Measurements from ENCODE around the gene MCM10.
"Not testable (repeated sequence)": the region's sequence is repeated elsewhere in the genome, so short reads cannot be mapped to it uniquely, and the experiment has no call there.

MCM10 gene

DNA sequence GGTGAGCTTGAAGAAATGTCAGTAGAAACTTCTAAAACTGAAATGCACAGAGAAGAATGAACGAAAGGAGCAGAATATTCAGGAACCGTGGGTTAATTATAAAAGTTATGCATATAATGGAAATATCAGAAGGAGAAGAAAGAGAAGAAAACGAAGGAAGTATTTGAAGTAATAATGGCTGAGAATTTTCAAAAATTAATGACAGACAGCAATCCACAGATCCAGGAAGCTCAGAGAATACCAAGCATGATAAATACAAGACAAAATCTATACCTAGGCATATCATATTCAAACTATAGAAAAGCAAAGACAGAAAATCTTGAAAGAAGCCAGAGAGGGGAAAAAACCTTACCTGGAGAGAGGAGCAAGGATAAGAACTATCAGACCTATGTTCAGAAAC, 16.5 kb upstream of the MCM10 start:
- DNase-seq (ENCODE audit: low read depth, low spot score): no peak
- Histone ChIP-seq H3K4me1 (ENCODE audit: insufficient read depth, insufficient read length) (no peaks in the 10 kb centered on the region), H3K9me3 (ENCODE audit: insufficient read depth, low read length) (no peaks in the 10 kb centered on the region), H3K27me3 (ENCODE audit: insufficient read depth, insufficient read length) (no peaks in the 10 kb centered on the region), H3K9ac (ENCODE audit: insufficient read length, low read depth) (no peak overlapping the region), H3K36me3 (ENCODE audit: insufficient read depth, insufficient read length, low read length) (peaks cover 8% of the 10 kb centered on the region), H3K4me3 (ENCODE audit: insufficient read length, low read depth) (no peak overlapping the region)
- TF ChIP-seq YY1 (IDR thresholded peaks at IDR 0.05; ENCODE audit: insufficient read depth, insufficient read length) (no peak), SUZ12 (IDR thresholded peaks at IDR 0.05; ENCODE audit: extremely low read depth, insufficient read depth, insufficient read length) (no peak)

- TF ChIP-seq YY1 (IDR thresholded peaks at IDR 0.05; ENCODE audit: insufficient read depth, insufficient read length) (no peak), SUZ12 (IDR thresholded peaks at IDR 0.05; ENCODE audit: extremely low read depth, insufficient read depth, insufficient read length) (no peak), ZNF274 (IDR thresholded peaks at IDR 0.05; ENCODE audit: low read depth, low read length) (no peak)
- Histone ChIP-seq H3K4me3 (ENCODE audit: insufficient read length, low read depth) (no peak overlapping the region), H3K36me3 (ENCODE audit: insufficient read depth, insufficient read length, low read length) (no peaks in the 10 kb centered on the region), H3K9me3 (ENCODE audit: insufficient read depth, low read length) (no peaks in the 10 kb centered on the region), H3K27me3 (ENCODE audit: insufficient read depth, insufficient read length) (no peaks in the 10 kb centered on the region), H3K9ac (ENCODE audit: insufficient read length, low read depth) (no peak overlapping the region), H3K4me1 (ENCODE audit: insufficient read depth, insufficient read length) (no peaks in the 10 kb centered on the region)
- no peak for DNase-seq (ENCODE audit: low read depth, low spot score)
Observed at GRCh38 chr10:13146379-13146778, 15.0 kb upstream of the MCM10 start.

DNA sequence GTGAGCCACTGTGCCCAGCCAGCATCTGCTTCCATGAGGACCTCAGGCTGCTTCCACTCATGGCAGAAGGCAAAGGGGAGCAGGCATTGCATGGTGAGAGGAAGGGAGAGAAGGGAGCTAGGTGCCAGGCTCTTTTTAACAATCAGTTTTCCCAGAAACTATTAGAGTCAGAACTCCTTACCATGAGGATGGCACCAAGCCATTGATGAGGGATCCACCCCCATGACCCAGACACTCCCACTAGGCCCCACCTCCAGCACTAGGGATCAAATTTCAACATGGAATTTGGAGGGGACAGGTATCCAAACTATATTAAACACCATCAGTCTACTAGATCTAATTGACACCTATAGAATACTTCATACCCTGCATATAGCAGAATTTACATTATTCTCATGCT, 14.2 kb upstream of the MCM10 start:
- no peak overlapping the region for H3K4me3 ChIP-seq (ENCODE audit: insufficient read length, low read depth)
- no peak overlapping the region for H3K9ac ChIP-seq (ENCODE audit: insufficient read length, low read depth)
- no peaks in the 10 kb centered on the region for H3K4me1 ChIP-seq (ENCODE audit: insufficient read depth, insufficient read length)
- H3K27me3 ChIP-seq (ENCODE audit: insufficient read depth, insufficient read length): no peaks in the 10 kb centered on the region
- no peaks in the 10 kb centered on the region for H3K9me3 ChIP-seq (ENCODE audit: insufficient read depth, low read length)
- no peaks in the 10 kb centered on the region for H3K36me3 ChIP-seq (ENCODE audit: insufficient read depth, insufficient read length, low read length)
- TF ChIP-seq SUZ12 (IDR thresholded peaks at IDR 0.05; ENCODE audit: extremely low read depth, insufficient read depth, insufficient read length): no peak
- TF ChIP-seq ZNF274 (IDR thresholded peaks at IDR 0.05; ENCODE audit: low read depth, low read length): no peak
- no peak for TF ChIP-seq YY1 (IDR thresholded peaks at IDR 0.05; ENCODE audit: insufficient read depth, insufficient read length)
- DNase-seq (ENCODE audit: low read depth, low spot score): no peak

DNA sequence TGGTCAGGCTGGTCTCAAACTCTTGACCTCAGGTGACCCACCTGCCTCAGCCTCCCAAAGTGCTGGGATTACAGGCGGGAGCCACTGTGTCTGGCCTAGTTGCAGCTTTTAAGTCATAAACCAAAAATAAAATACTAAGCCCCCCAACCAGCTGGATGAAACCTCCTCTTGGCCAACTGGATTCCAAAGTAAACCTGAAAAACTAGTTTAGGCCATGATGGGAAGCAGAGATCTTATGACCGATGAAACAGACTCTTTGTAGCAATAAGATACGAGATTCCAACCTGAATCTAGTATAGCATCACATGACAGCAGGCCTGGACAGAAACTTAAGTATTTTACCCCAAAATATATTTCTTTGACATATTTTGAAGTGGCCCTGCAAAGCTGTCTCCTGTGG, 9.1 kb upstream of the MCM10 start:
- Histone ChIP-seq H3K4me3 (ENCODE audit: insufficient read length, low read depth) (no peak overlapping the region), H3K9ac (ENCODE audit: insufficient read length, low read depth) (no peak overlapping the region), H3K4me1 (ENCODE audit: insufficient read depth, insufficient read length) (no peaks in the 10 kb centered on the region), H3K36me3 (ENCODE audit: insufficient read depth, insufficient read length, low read length) (no peaks in the 10 kb centered on the region), H3K9me3 (ENCODE audit: insufficient read depth, low read length) (no peaks in the 10 kb centered on the region), H3K27me3 (ENCODE audit: insufficient read depth, insufficient read length) (no peaks in the 10 kb centered on the region)
- TF ChIP-seq YY1 (IDR thresholded peaks at IDR 0.05; ENCODE audit: insufficient read depth, insufficient read length) (no peak), SUZ12 (IDR thresholded peaks at IDR 0.05; ENCODE audit: extremely low read depth, insufficient read depth, insufficient read length) (no peak), ZNF274 (IDR thresholded peaks at IDR 0.05; ENCODE audit: low read depth, low read length) (no peak)
- DNase-seq (ENCODE audit: low read depth, low spot score): no peak

DNA sequence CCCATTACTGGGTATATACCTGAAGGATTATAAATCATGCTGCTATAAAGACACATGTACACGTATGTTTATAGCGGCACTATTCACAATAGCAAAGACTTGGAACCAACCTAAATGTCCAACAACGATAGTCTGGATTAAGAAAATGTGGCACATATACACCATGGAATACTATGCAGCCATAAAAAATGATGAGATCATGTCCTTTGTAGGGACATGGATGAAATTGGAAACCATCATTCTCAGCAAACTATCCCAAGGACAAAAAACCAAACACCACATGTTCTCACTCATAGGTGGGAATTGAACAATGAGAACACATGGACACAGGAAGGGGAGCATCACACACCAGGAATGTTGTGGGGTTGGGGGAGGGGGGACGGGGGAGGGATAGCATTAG, 5.5 kb upstream of the MCM10 start:
- H3K36me3 ChIP-seq (ENCODE audit: insufficient read depth, insufficient read length, low read length); DNase-seq (ENCODE audit: low read depth, low spot score); H3K9ac ChIP-seq (ENCODE audit: insufficient read length, low read depth); H3K4me3 ChIP-seq (ENCODE audit: insufficient read length, low read depth); H3K4me1 ChIP-seq (ENCODE audit: insufficient read depth, insufficient read length); H3K27me3 ChIP-seq (ENCODE audit: insufficient read depth, insufficient read length); H3K9me3 ChIP-seq (ENCODE audit: insufficient read depth, low read length): not testable (repeated sequence)

DNA sequence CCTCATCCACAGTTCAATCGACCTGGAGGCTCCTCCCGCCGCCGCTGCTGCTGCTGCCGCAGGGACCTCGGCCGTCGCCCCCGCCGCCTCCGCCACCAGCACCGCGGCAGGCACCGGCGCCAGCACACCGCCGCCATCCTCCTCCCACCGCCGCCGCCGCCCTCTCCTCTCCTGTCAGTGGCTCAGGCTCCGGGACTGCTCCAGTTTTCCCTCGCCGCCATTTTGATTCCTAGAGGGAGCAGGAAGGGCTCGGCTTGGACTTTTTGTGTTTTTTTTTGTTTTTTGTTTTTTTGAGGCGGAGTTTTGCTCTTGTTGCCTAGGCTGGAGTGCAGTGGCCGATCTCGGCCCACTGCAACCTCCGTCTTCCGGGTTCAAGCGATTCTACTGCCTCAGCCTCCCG, 3.0 kb upstream of the MCM10 start:
- Histone ChIP-seq H3K4me1 (ENCODE audit: insufficient read depth, insufficient read length) (no peaks in the 10 kb centered on the region), H3K9ac (ENCODE audit: insufficient read length, low read depth) (no peak overlapping the region), H3K27me3 (ENCODE audit: insufficient read depth, insufficient read length) (no peaks in the 10 kb centered on the region), H3K9me3 (ENCODE audit: insufficient read depth, low read length) (no peaks in the 10 kb centered on the region), H3K36me3 (ENCODE audit: insufficient read depth, insufficient read length, low read length) (no peaks in the 10 kb centered on the region), H3K4me3 (ENCODE audit: insufficient read length, low read depth) (no peak overlapping the region)
- no peak for DNase-seq (ENCODE audit: low read depth, low spot score)
- TF ChIP-seq SUZ12 (IDR thresholded peaks at IDR 0.05; ENCODE audit: extremely low read depth, insufficient read depth, insufficient read length): no peak
- TF ChIP-seq YY1 (IDR thresholded peaks at IDR 0.05; ENCODE audit: insufficient read depth, insufficient read length): no peak
- no peak for TF ChIP-seq ZNF274 (IDR thresholded peaks at IDR 0.05; ENCODE audit: low read depth, low read length)

DNA sequence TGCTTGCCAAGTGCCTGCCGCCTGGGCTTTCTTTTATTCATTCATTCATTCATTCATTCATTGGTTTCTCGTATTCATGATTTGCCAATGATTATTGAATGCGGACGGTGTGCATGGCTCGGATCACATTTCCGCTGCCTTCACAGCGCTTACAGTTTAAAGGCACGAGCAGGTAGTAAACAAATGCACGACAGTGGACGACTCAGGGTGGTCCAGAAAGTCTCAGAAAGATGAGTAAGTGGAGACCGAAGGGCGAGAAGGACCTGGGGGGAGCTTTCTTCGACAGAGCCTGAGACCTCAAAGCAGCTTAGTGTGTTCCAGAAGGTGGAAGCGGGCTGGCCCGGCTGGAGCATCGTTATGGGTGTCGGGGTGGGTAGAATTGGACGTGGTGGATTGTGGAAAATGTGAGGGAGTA, 506 bp downstream of the MCM10 start:
- TF ChIP-seq SUZ12 (IDR thresholded peaks at IDR 0.05; ENCODE audit: extremely low read depth, insufficient read depth, insufficient read length) (no peak), YY1 (IDR thresholded peaks at IDR 0.05; ENCODE audit: insufficient read depth, insufficient read length) (no peak), ZNF274 (IDR thresholded peaks at IDR 0.05; ENCODE audit: low read depth, low read length) (no peak)
- no peaks in the 10 kb centered on the region for H3K27me3 ChIP-seq (ENCODE audit: insufficient read depth, insufficient read length)
- H3K9me3 ChIP-seq (ENCODE audit: insufficient read depth, low read length): no peaks in the 10 kb centered on the region
- peak overlapping the region; percentile 77 for H3K9ac ChIP-seq (ENCODE audit: insufficient read length, low read depth)
- peaks cover 28% of the 10 kb centered on the region for H3K36me3 ChIP-seq (ENCODE audit: insufficient read depth, insufficient read length, low read length)
- no peaks in the 10 kb centered on the region for H3K4me1 ChIP-seq (ENCODE audit: insufficient read depth, insufficient read length)
- H3K4me3 ChIP-seq (ENCODE audit: insufficient read length, low read depth): peak overlapping the region; percentile 55
- no peak for DNase-seq (ENCODE audit: low read depth, low spot score)

- Histone ChIP-seq H3K4me3 (ENCODE audit: insufficient read length, low read depth) (no peak overlapping the region), H3K4me1 (ENCODE audit: insufficient read depth, insufficient read length) (no peaks in the 10 kb centered on the region), H3K9me3 (ENCODE audit: insufficient read depth, low read length) (no peaks in the 10 kb centered on the region), H3K36me3 (ENCODE audit: insufficient read depth, insufficient read length, low read length) (peaks cover 43% of the 10 kb centered on the region), H3K27me3 (ENCODE audit: insufficient read depth, insufficient read length) (no peaks in the 10 kb centered on the region), H3K9ac (ENCODE audit: insufficient read length, low read depth) (no peak overlapping the region)
- TF ChIP-seq SUZ12 (IDR thresholded peaks at IDR 0.05; ENCODE audit: extremely low read depth, insufficient read depth, insufficient read length): no peak
- TF ChIP-seq ZNF274 (IDR thresholded peaks at IDR 0.05; ENCODE audit: low read depth, low read length): no peak
- no peak for TF ChIP-seq YY1 (IDR thresholded peaks at IDR 0.05; ENCODE audit: insufficient read depth, insufficient read length)
- DNase-seq (ENCODE audit: low read depth, low spot score): no peak
Observed at GRCh38 chr10:13163859-13164258, 2.5 kb downstream of the MCM10 start.
